Osteocyte (in vitro differentiated cells): ENCODE measurements around the gene C3orf20. TPM values are rescaled to one million over a fixed set of nuclear protein-coding genes. Genes with fewer than 3 reads are reported as not detected.

Source experiments
- DNase-seq: peaks from one replicate; pipeline ENCODE4 v3.0.0; 2021; ENCODE audit warnings: mixed read lengths; ENCODE audit not compliant: unreplicated experiment; ENCODE audit errors: extremely low spot score
- H3K27ac Mint-ChIP-seq: one replicate; pipeline ENCODE4 v1.8.0; 2021; ENCODE audit warnings: mild to moderate bottlenecking, mixed read lengths; ENCODE audit not compliant: unreplicated experiment
- H3K27me3 Mint-ChIP-seq: one replicate; pipeline ENCODE4 v1.8.0; 2021; ENCODE audit warnings: mixed read lengths; ENCODE audit not compliant: unreplicated experiment
- H3K36me3 Mint-ChIP-seq: one replicate; pipeline ENCODE4 v1.8.0; 2021; ENCODE audit warnings: mixed read lengths; ENCODE audit not compliant: unreplicated experiment
- H3K4me1 Mint-ChIP-seq: one replicate; pipeline ENCODE4 v1.8.0; 2021; ENCODE audit warnings: mixed read lengths; ENCODE audit not compliant: unreplicated experiment
- H3K4me3 Mint-ChIP-seq: one replicate; pipeline ENCODE4 v1.8.0; 2021; ENCODE audit warnings: mild to moderate bottlenecking, moderate library complexity, mixed read lengths; ENCODE audit not compliant: unreplicated experiment
- H3K9me3 Mint-ChIP-seq: one replicate; pipeline ENCODE4 v1.8.0; 2021; ENCODE audit warnings: mixed read lengths; ENCODE audit not compliant: unreplicated experiment
- CTCF ChIP-seq: fragments of 200-600 bp; sonication (generic); IDR thresholded peaks from 2 replicates; pipeline ENCODE4 v1.5.0; 2021; ENCODE audit warnings: antibody characterized with exemption, mild to moderate bottlenecking, moderate library complexity
- total RNA-seq: library from RNA; stranded (reverse); gene quantifications from 2 replicates; pipeline ENCODE4 v1.2.1, GENCODE V29; 2021

Gene C3orf20
- total RNA-seq, 1 donor from 2014 or later: not detected

- H3K4me3 Mint-ChIP-seq: no peak overlapping the region
- no peak for DNase-seq
- H3K27ac Mint-ChIP-seq: no peak overlapping the region
- H3K36me3 Mint-ChIP-seq: no peaks in the 10 kb centered on the region
- no peaks in the 10 kb centered on the region for H3K9me3 Mint-ChIP-seq
- no peak for TF ChIP-seq CTCF
- H3K27me3 Mint-ChIP-seq: peaks cover 23% of the 10 kb centered on the region
- H3K4me1 Mint-ChIP-seq: no peaks in the 10 kb centered on the region
These were observed 126.1 kb downstream of the C3orf20 start for GRCh38 chr3:14801031-14801430.

GRCh38 chr3:14801668-14802380, 126.9 kb downstream of the C3orf20 start:
- Mint-ChIP-seq H3K27ac (no peak overlapping the region), H3K9me3 (no peaks in the 10 kb centered on the region), H3K27me3 (peaks cover 28% of the 10 kb centered on the region), H3K4me1 (no peaks in the 10 kb centered on the region), H3K4me3 (no peak overlapping the region), H3K36me3 (no peaks in the 10 kb centered on the region)
- DNase-seq: no peak
- no peak for TF ChIP-seq CTCF

GRCh38 chr3:14802381-14802731, 127.4 kb downstream of the C3orf20 start:
- no peak overlapping the region for H3K4me3 Mint-ChIP-seq
- peaks cover 32% of the 10 kb centered on the region for H3K27me3 Mint-ChIP-seq
- H3K36me3 Mint-ChIP-seq: no peaks in the 10 kb centered on the region
- TF ChIP-seq CTCF: no peak
- DNase-seq: no peak
- H3K4me1 Mint-ChIP-seq: no peaks in the 10 kb centered on the region
- no peaks in the 10 kb centered on the region for H3K9me3 Mint-ChIP-seq
- H3K27ac Mint-ChIP-seq: no peak overlapping the region

- Mint-ChIP-seq H3K36me3 (no peaks in the 10 kb centered on the region), H3K4me1 (no peaks in the 10 kb centered on the region), H3K27me3 (peaks cover 38% of the 10 kb centered on the region), H3K4me3 (no peak overlapping the region), H3K9me3 (no peaks in the 10 kb centered on the region), H3K27ac (no peak overlapping the region)
- TF ChIP-seq CTCF: no peak
- DNase-seq: no peak
These were observed 128.4 kb downstream of the C3orf20 start for GRCh38 chr3:14803101-14803980.
